Endothelial cell of umbilical vein (primary cell): ENCODE measurements around the gene ST3GAL4. TPM values are rescaled to one million over a fixed set of nuclear protein-coding genes. Genes with fewer than 3 reads are reported as not detected.

ENCODE experiments used
- BruUV-seq: library from RNA; stranded (reverse); fragments of 400-500 nt; replicated peaks from 2 replicates; lab custom pipeline; 2021; lab: Mats Ljungman, UMichigan
- CTCF ChIA-PET: fragments of 300-600, 350-600 bp; sonication (Branson Sonifier 250); formaldehyde crosslinking; loops from one replicate; lab custom pipeline; 2021; ENCODE audit warnings: antibody characterized with exemption, inconsistent platforms; lab: Charles Lee
- POLR2A ChIA-PET: fragments of 300-600, 350-600 bp; sonication (Branson Sonifier 250); formaldehyde crosslinking; loops from one replicate; lab custom pipeline; 2021; ENCODE audit warnings: antibody characterized with exemption, inconsistent platforms; lab: Charles Lee
- DNase-seq: peaks from one replicate; pipeline ENCODE4 v3.0.0-alpha.2; 2011; ENCODE audit warnings: low read depth, low spot score
- FAIRE-seq: peaks from 2 replicates; lab custom pipeline; 2011; peaks lifted over from hg19 to GRCh38; lab: Jason Lieb, UNC
- H2AFZ ChIP-seq: 2 replicates; pipeline ENCODE4 v1.6.0; 2012; ENCODE audit warnings: low read depth, low read length, control low read depth, inconsistent platforms
- H3K27ac ChIP-seq: 2 replicates; pipeline ENCODE4 v1.5.1; 2011; ENCODE audit warnings: low read depth, mild to moderate bottlenecking, control low read depth, low read length, moderate library complexity; ENCODE audit not compliant: insufficient read depth
- H3K27me3 ChIP-seq, 2 experiments: 2 replicates each; pipeline versions ENCODE4 v1.6.0 to v1.6.1; 2011; ENCODE audit warnings: low read length in 2 of 2, mixed read lengths in 1 of 2; ENCODE audit not compliant: control insufficient read depth in 2 of 2, insufficient read depth in 2 of 2
- H3K36me3 ChIP-seq, 2 experiments: 2 replicates in 1 of 2; 3 replicates in 1 of 2; pipeline ENCODE4 v1.5.1; 2011; ENCODE audit warnings: low read length in 2 of 2, mild to moderate bottlenecking in 1 of 2, moderate library complexity in 1 of 2; ENCODE audit not compliant: control insufficient read depth in 2 of 2, insufficient read depth in 2 of 2; ENCODE audit errors: extremely low read depth in 1 of 2
- H3K4me1 ChIP-seq: 3 replicates; pipeline ENCODE4 v1.5.1; 2011; ENCODE audit warnings: mild to moderate bottlenecking, low read length; ENCODE audit not compliant: control insufficient read depth, insufficient read depth; ENCODE audit errors: extremely low read depth
- H3K4me2 ChIP-seq: 2 replicates; pipeline ENCODE4 v1.6.1; 2011; ENCODE audit warnings: low read length, control low read depth, mixed read lengths; ENCODE audit not compliant: insufficient read depth
- H3K4me3 ChIP-seq, 3 experiments: fragments of 200-600 bp in 1 of 3; sonication (generic), shearing (Covaris generic) in 1 of 3; replicated peaks in 1 of 3; 2 replicates each; pipeline ENCODE4 v1.5.1; 2011 to 2016; ENCODE audit warnings: control low read depth in 3 of 3, low read length in 3 of 3, mild to moderate bottlenecking in 2 of 3, inconsistent platforms in 1 of 3, low read depth in 1 of 3, moderate library complexity in 1 of 3; ENCODE audit not compliant: insufficient read depth in 1 of 3
- H3K79me2 ChIP-seq: 2 replicates; pipeline ENCODE4 v1.6.0; 2012; ENCODE audit warnings: low read length, inconsistent platforms; ENCODE audit not compliant: control insufficient read depth, insufficient read depth
- H3K9ac ChIP-seq: replicated peaks from 2 replicates; pipeline ENCODE3; 2011; ENCODE audit warnings: low read length, control low read depth; ENCODE audit not compliant: insufficient read depth; ENCODE audit errors: extremely low read depth
- H3K9me1 ChIP-seq: replicated peaks from 3 replicates; pipeline ENCODE4 v1.6.0; 2011; ENCODE audit warnings: mild to moderate bottlenecking, low read length; ENCODE audit not compliant: control insufficient read depth, insufficient read depth; ENCODE audit errors: extremely low read depth
- H3K9me3 ChIP-seq: replicated peaks from 2 replicates; pipeline ENCODE4 v1.5.1; 2012; ENCODE audit warnings: low read length, inconsistent platforms; ENCODE audit not compliant: control insufficient read depth, insufficient read depth
- H4K20me1 ChIP-seq: replicated peaks from 2 replicates; pipeline ENCODE3; 2011; ENCODE audit warnings: mild to moderate bottlenecking, low read length; ENCODE audit not compliant: control insufficient read depth, insufficient read depth; ENCODE audit errors: extremely low read depth
- CTCF ChIP-seq, 2 donors: IDR thresholded peaks; 1 replicate in 1 of 2; 2 replicates in 1 of 2; pipeline ENCODE4 v1.5.1; 2011; ENCODE audit warnings: low read length in 2 of 2, mild to moderate bottlenecking in 2 of 2, moderate library complexity in 2 of 2, control low read depth in 1 of 2, inconsistent platforms in 1 of 2, low read depth in 1 of 2; ENCODE audit not compliant: insufficient read depth in 1 of 2; ENCODE audit errors: extremely low read depth in 1 of 2
- EZH2 ChIP-seq: IDR thresholded peaks from 2 replicates; pipeline ENCODE4 v1.6.1; 2012; ENCODE audit warnings: borderline replicate concordance, low read depth, mild to moderate bottlenecking, moderate library complexity, low read length, inconsistent platforms; ENCODE audit not compliant: severe bottlenecking
- JUN ChIP-seq: IDR thresholded peaks from 2 replicates; pipeline ENCODE4 v1.6.1; 2011; ENCODE audit warnings: borderline replicate concordance, low read depth; ENCODE audit not compliant: insufficient read length, insufficient read depth
- MYC ChIP-seq: IDR thresholded peaks from one replicate; pipeline ENCODE4 v1.6.1; 2011; ENCODE audit warnings: mild to moderate bottlenecking, low read depth, low read length
- POLR2A ChIP-seq: IDR thresholded peaks from 2 replicates; pipeline ENCODE4 v1.6.1; 2012; ENCODE audit warnings: low read depth, mild to moderate bottlenecking, control low read depth, low read length
- POLR2AphosphoS5 ChIP-seq: IDR thresholded peaks from 2 replicates; pipeline ENCODE4 v1.6.1; 2012; ENCODE audit warnings: low read depth, mild to moderate bottlenecking, control low read depth, low read length, moderate library complexity; ENCODE audit not compliant: insufficient read depth
- dilution Hi-C: fragments of 300-500 bp; cut with MboI; formaldehyde crosslinking; loops from one replicate; pipeline ENCODE4 v1.15.0; 2019; ENCODE audit warnings: low sequenced_read_pairs; ENCODE audit not compliant: extremely low pct_ligation_motif_present
- intact Hi-C: fragments of 100-400 bp; cut with micrococcal nuclease; formaldehyde crosslinking; loops from one replicate; pipeline ENCODE4 v1.10.0; 2022
- polyA plus RNA-seq, 4 experiments: library from polyadenylated mRNA; depleted of rRNA in 3 of 4; stranded (reverse) in 3 of 4; unstranded in 1 of 4; fragments of >200 nt; gene quantifications; 2 replicates each; pipeline versions ENCODE4 v1.2.1 to v1.2.3, GENCODE V29; 2011 to 2012; ENCODE audit warnings: missing spikeins in 1 of 4
- total RNA-seq: library from RNA; stranded (reverse); gene quantifications from 2 replicates; pipeline ENCODE4 v1.2.3, GENCODE V29; 2021
- TF ChIP-seq, protein P1 (sequence below): IDR thresholded peaks from 2 replicates; pipeline ENCODE4 v1.6.1; 2011; ENCODE audit not compliant: insufficient read depth, insufficient read length

Gene ST3GAL4
- total and polyA plus RNA-seq, 2 donors (not counting 3 experiments of a cell fraction or from before 2014, with no cell fraction given), result 17.7 to 19.4 TPM

GRCh38 chr11:126405906-126406305 lies 50.4 kb downstream of the ST3GAL4 start:
- DNase-seq, result no peak
- Histone ChIP-seq H2AFZ (no peak overlapping the region), H3K79me2 (no peaks in the 10 kb centered on the region), H3K4me2 (no peak overlapping the region), H3K9me1 (no peaks in the 10 kb centered on the region), H4K20me1 (no peaks in the 10 kb centered on the region), H3K4me1 (no peaks in the 10 kb centered on the region), H3K9ac (no peak overlapping the region), H3K4me3 (no peak overlapping the region), H3K36me3 (peaks cover 0 to 3% of the 10 kb centered on the region in 2 experiments), H3K27ac (no peak overlapping the region), H3K9me3 (no peaks in the 10 kb centered on the region), H3K27me3 (no peaks in the 10 kb centered on the region)
- FAIRE-seq, result no peak
- dilution Hi-C loops, result no loop called here
- ChIA-PET POLR2A (no interaction called here), CTCF (no interaction called here)
- no TSS peak for BruUV-seq
- intact Hi-C loops, result no loop called here
- TF ChIP-seq, protein P1, sequence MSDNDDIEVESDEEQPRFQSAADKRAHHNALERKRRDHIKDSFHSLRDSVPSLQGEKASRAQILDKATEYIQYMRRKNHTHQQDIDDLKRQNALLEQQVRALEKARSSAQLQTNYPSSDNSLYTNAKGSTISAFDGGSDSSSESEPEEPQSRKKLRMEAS, result no peak
- no peak for TF ChIP-seq CTCF (IDR thresholded peaks at IDR 0.05; ENCODE audit: extremely low read depth in 1 of 2, insufficient read depth in 1 of 2, low read depth in 1 of 2, low read length in 2 of 2)
- TF ChIP-seq EZH2, result no peak
- no peak for TF ChIP-seq JUN
- TF ChIP-seq POLR2AphosphoS5, result no peak
- TF ChIP-seq POLR2A, result no peak
- TF ChIP-seq MYC, result no peak
